Right cardiac atrium (tissue), 5 donors: ENCODE measurements around the gene NCAPH2. TPM values are rescaled to one million over a fixed set of nuclear protein-coding genes. Genes with fewer than 3 reads are reported as not detected.
A peak's percentile ranks its signal among the peaks of the same experiment; 100 is the strongest.

Experiments used
- ATAC-seq, 2 donors: fragments of 200-7000 bp; cut with Tn5 transposase; one replicate each; pipeline versions ENCODE4 v1.8.0 to v1.9.1; 2020; ENCODE audit warnings: moderate library complexity in 2 of 2, mild to moderate bottlenecking in 1 of 2
- DNase-seq, 3 donors: peaks; one replicate each; pipeline ENCODE4 v3.0.0-alpha.2; 2020
- H3K27ac ChIP-seq: one replicate; pipeline ENCODE4 v1.5.1; 2013; ENCODE audit warnings: mild to moderate bottlenecking, low read length, control low read depth, moderate library complexity
- H3K27me3 ChIP-seq: one replicate; pipeline ENCODE4 v1.6.1; 2013; ENCODE audit not compliant: control insufficient read depth, insufficient read depth
- H3K4me1 ChIP-seq: one replicate; pipeline ENCODE4 v1.6.1; 2013; ENCODE audit warnings: low read length; ENCODE audit not compliant: control insufficient read depth, insufficient read depth
- H3K4me3 ChIP-seq: one replicate; pipeline ENCODE4 v1.5.1; 2013; ENCODE audit warnings: low read length, control low read depth
- H3K9me3 ChIP-seq: one replicate; pipeline ENCODE4 v1.6.1; 2013; ENCODE audit warnings: low read length; ENCODE audit not compliant: control insufficient read depth
- WGBS: extraction: QIAGEN DNeasy Blood & Tissue Kit; methylation state at CpG from one replicate; pipeline ENCODE4 v1.1.7; 2013; 5-methylcytosine and 5-hydroxymethylcytosine counted together
- intact Hi-C, 4 donors: fragments of 100-400 bp; cut with DNase I; formaldehyde crosslinking; loops; one replicate each; pipeline versions ENCODE4 v1.11.0 to v1.14.0; 2022 to 2023
- polyA plus RNA-seq: library from polyadenylated mRNA; stranded (reverse); fragments of 200-250 nt; gene quantifications from one replicate; pipeline ENCODE4 v1.2.3, GENCODE V29; 2013
- total RNA-seq, 4 donors: library from RNA; stranded (reverse); fragmentation: NEBNext Ultra II Directional; extraction: Animal tissue kit (Norgen Biotek cat#: 25700); gene quantifications; one replicate each; pipeline ENCODE4 v1.2.1, GENCODE V29; 2021
- donor health status: healthy with polysubstance abuse.
- donor health status: DM: no; HTN: yes; CAD: no.
- donor health status: DM: no; HTN: no; CAD: no.
- donor health status: DM: no; HTN: yes; CAD: no; lungs with severe emphysema.
- donor health status: DM: yes; HTN: yes; CAD: no.

The NCAPH2 gene
- total and polyA plus RNA-seq, 5 donors: 23.3 to 35.0 (median 28.9) TPM

GRCh38 chr22:50475652-50476002 lies 32.4 kb upstream of the NCAPH2 start:
- WGBS: 90% methylated on average over 6 of the region's 6 CpGs
- ATAC-seq (peak in 1 of 2 donors; percentile 4), DNase-seq (no peak)
- H3K9me3 ChIP-seq: no peaks in the 10 kb centered on the region
- H3K4me1 ChIP-seq: peaks cover 12% of the 10 kb centered on the region
- no peak overlapping the region for H3K27ac ChIP-seq
- intact Hi-C loops: no loop called here
- no peaks in the 10 kb centered on the region for H3K27me3 ChIP-seq
- H3K4me3 ChIP-seq: no peak overlapping the region

GRCh38 chr22:50476868-50477267 lies 31.2 kb upstream of the NCAPH2 start:
- Histone ChIP-seq H3K27me3 (no peaks in the 10 kb centered on the region), H3K27ac (no peak overlapping the region), H3K4me3 (no peak overlapping the region), H3K4me1 (peaks cover 8% of the 10 kb centered on the region), H3K9me3 (no peaks in the 10 kb centered on the region)
- WGBS: 67% methylated on average over 7 of the region's 7 CpGs
- intact Hi-C loops: no loop called here
- DNase-seq: peak in 1 of 3 donors; percentile 36
- ATAC-seq: no peak

DNA sequence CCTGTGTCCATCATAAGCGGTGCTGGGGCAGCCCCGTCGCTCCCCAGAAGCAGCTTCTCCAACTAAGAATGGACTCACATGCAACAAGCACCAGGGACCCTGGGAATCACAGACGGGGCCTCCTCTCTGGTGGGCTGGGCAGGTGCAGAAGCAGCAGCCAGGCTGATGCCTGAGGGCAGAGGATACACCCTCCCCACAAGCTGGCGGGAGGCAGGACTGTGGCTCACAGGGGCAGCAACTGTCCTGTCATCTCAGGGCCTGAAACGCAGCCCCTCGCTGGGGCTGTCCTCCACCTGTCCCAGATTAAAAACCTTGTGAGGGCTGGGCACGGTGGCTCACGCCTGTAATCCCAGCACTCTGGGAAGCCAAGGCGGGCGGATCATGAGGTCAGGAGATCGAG lies 30.1 kb upstream of the NCAPH2 start:
- Histone ChIP-seq H3K4me1 (peaks cover 8% of the 10 kb centered on the region), H3K4me3 (no peak overlapping the region), H3K27me3 (no peaks in the 10 kb centered on the region), H3K27ac (no peak overlapping the region), H3K9me3 (no peaks in the 10 kb centered on the region)
- WGBS: 92% methylated on average over 12 of the region's 12 CpGs
- peak in 1 of 3 donors; percentile 44 for DNase-seq
- intact Hi-C loops: no loop called here
- ATAC-seq: no peak

DNA sequence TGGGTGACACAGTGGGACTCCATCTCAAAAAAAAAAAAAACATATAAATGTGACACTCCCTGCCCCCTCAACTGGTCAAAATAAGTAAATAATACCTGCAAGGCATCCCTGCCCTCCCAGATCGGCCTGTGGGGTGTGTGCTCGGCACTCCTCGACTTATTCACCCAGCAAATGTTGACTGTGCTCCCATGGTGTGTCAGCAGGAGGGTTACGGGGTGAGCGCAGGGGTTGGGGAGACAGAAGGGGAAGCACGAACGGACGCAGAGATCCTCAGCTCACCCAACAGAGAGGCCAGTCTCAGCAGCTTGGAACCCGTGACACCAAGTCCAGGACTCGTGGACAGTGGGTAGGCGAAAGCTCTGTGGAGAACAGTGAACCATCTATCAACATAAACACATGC lies 28.3 kb upstream of the NCAPH2 start:
- DNase-seq: no peak
- Histone ChIP-seq H3K4me3 (no peak overlapping the region), H3K27ac (no peak overlapping the region), H3K9me3 (no peaks in the 10 kb centered on the region), H3K27me3 (no peaks in the 10 kb centered on the region), H3K4me1 (no peaks in the 10 kb centered on the region)
- intact Hi-C loops: no loop called here
- ATAC-seq: no peak
- WGBS: 68% methylated on average over 11 of the region's 11 CpGs

DNA sequence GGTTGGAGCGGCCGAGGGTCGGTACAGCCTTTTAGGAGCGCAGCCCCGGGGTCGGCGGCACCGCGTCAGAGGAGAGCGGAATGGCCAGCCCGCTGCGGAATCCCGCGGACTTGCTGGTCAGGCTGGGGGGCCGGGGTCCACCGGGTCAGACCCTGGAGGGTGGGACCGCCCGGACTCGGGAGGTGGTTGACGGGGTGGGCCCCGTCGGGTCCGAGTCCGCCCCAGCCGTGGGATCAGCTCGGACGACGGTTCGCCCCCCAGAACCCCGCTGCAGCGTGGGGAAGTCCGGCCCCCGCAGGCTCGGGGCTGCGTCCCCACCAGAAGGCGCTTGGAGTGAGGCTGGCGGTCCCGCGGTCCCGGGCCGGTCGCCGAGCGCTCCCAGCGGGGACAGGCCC lies 27.0 kb upstream of the NCAPH2 start:
- no peaks in the 10 kb centered on the region for H3K27me3 ChIP-seq
- WGBS: 4% methylated on average over 45 of the region's 45 CpGs

GRCh38 chr22:50481440-50482106 lies 26.5 kb upstream of the NCAPH2 start, which contains the start of gene ADM2:
Gene ADM2, plus strand, starts transcription at chr22:50481543. Its CDS starts 305 bp downstream, at chr22:50481848.
- DNase-seq (peak in 2 of 3 donors; percentile 70 to 75), ATAC-seq (peak; percentile 27 to 45)
- Histone ChIP-seq H3K4me1 (no peaks in the 10 kb centered on the region), H3K4me3 (peak within 1 kb of the TSS; percentile 57), H3K27ac (no peak within 1 kb of the TSS), H3K9me3 (no peaks in the 10 kb centered on the region), H3K27me3 (no peaks in the 10 kb centered on the region)
- intact Hi-C loops: no loop called here
- 3% methylated on average over 70 of the region's 70 CpGs for WGBS

More for the DNA sequence above, 27.0 kb upstream of the NCAPH2 start:
- intact Hi-C loops: no loop called here
- Histone ChIP-seq H3K27ac (no peak overlapping the region), H3K9me3 (no peaks in the 10 kb centered on the region), H3K4me1 (no peaks in the 10 kb centered on the region), H3K4me3 (peak overlapping the region; percentile 57)
- DNase-seq: peak in 2 of 3 donors; percentile 53 to 57
- peak in 1 of 2 donors; percentile 4 for ATAC-seq

DNA sequence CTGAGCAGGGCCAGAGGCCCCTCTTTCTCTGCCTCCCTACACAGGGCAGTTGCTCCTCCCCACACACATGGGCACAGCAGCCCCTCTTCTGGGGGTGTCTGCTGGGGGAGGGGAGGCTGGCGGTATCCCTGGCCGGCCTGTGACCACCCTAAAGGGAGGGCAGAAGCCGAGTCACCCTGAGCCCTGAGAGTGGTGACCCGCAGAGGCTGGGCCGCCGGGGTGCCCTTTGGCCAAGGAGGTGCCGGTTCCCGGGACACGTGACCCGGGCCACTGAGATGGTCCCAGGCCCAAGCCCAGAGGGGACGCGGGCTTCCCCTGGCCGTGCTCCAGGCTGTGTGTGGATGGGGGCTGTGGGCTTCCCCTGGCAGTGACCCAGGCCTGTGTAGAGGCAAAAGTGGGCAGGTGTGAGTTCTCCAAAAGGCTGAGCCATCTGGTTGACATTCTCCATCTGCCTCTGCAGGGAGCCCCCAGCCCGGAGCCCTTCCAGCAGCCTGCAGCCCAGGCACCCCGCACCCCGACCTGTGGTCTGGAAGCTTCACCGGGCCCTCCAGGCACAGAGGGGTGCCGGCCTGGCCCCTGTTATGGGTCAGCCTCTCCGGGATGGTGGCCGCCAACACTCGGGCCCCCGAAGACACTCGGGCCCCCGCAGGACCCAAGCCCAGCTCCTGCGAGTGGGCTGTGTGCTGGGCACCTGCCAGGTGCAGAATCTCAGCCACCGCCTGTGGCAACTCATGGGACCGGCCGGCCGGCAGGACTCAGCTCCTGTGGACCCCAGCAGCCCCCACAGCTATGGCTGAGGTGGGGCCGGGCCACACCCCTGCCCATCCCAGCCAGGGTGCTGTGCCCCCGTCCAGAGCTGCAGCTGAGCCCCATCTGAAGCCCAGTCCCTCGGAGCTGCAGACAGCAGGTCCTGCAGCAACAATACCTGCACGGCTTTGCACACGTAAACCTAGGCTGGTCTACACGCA lies 25.6 kb upstream of the NCAPH2 start:
- no peak overlapping the region for H3K4me3 ChIP-seq
- no peaks in the 10 kb centered on the region for H3K9me3 ChIP-seq
- H3K27me3 ChIP-seq: no peaks in the 10 kb centered on the region
- H3K4me1 ChIP-seq: no peaks in the 10 kb centered on the region
- intact Hi-C loops: no loop called here
- ATAC-seq: peak in 1 of 2 donors; percentile 4
- peak in 2 of 3 donors; percentile 58 to 63 for DNase-seq
- WGBS: 63% methylated on average over 35 of the region's 35 CpGs
- no peak overlapping the region for H3K27ac ChIP-seq

- DNase-seq (peak in 1 of 3 donors; percentile 13), ATAC-seq (no peak)
- 87% methylated on average over 10 of the region's 10 CpGs for WGBS
- H3K4me1 ChIP-seq: no peaks in the 10 kb centered on the region
- intact Hi-C loops: no loop called here
- no peak overlapping the region for H3K27ac ChIP-seq
- no peaks in the 10 kb centered on the region for H3K27me3 ChIP-seq
- no peaks in the 10 kb centered on the region for H3K9me3 ChIP-seq
- H3K4me3 ChIP-seq: no peak overlapping the region
Observed at GRCh38 chr22:50483106-50483505, 24.9 kb upstream of the NCAPH2 start.

GRCh38 chr22:50483556-50483955 lies 24.5 kb upstream of the NCAPH2 start:
- Histone ChIP-seq H3K4me3 (no peak overlapping the region), H3K27me3 (no peaks in the 10 kb centered on the region), H3K9me3 (no peaks in the 10 kb centered on the region), H3K4me1 (no peaks in the 10 kb centered on the region), H3K27ac (no peak overlapping the region)
- 89% methylated on average over 8 of the region's 8 CpGs for WGBS
- ATAC-seq: no peak
- intact Hi-C loops: no loop called here
- peak in 1 of 3 donors; percentile 31 for DNase-seq

DNA sequence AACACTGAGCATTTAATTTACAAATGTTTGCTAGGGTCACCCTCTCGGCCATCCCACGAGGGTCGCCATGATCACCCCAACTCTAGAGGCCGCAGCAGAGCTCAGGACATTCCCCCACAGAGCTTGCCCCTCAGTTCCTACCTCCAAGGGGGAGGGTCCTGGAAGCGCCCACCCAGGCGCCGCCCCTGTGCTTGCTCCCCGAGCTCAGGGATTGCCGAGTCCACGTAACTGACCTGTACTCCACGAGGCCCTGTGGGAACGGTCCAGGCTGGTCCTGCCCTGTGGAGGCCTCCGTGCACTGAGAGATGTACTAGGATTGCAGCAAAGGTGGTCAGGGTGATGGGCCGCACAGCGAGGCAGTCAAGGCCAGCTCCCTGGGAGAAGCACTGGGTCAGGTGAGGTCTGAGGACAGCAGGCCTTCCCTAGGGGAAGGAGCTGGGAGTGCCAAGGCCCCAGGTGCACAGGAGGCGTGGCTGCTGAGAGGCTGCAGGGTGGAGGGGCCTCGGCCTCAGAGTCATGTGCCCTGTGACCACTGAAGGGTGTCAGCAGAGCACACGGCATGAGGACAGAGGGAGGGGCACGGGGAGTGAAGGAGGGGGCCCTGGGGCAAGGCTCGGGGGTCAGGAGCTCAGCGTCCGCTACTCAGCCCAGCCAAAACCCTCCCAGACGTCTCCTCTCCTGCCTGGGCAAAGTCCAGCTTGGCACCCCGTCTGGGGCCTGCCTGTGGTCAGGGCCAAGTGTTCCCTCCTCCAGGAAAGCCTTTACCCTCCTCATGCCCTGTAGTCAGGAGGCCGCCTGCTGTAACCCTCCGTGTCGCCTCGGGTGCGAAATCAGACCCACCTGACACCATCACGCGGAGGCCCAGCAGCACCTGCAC lies 23.8 kb upstream of the NCAPH2 start:
- no peak for ATAC-seq
- no peaks in the 10 kb centered on the region for H3K9me3 ChIP-seq
- H3K4me1 ChIP-seq: no peaks in the 10 kb centered on the region
- DNase-seq: peak in 1 of 3 donors; percentile 48
- WGBS: 85% methylated on average over 31 of the region's 31 CpGs
- H3K4me3 ChIP-seq: no peak overlapping the region
- no peaks in the 10 kb centered on the region for H3K27me3 ChIP-seq
- intact Hi-C loops: no loop called here
- H3K27ac ChIP-seq: no peak overlapping the region
